Hepatocyte (in vitro differentiated cells): Measurements from ENCODE around the gene RPS26. TPM values are rescaled to one million over a fixed set of nuclear protein-coding genes. Genes with fewer than 3 reads are reported as not detected.

Experiments used
- DNase-seq: peaks from one replicate; pipeline ENCODE4 v3.0.0-alpha.2; 2016; ENCODE audit warnings: low spot score
- H2AFZ ChIP-seq: fragments of 200-600 bp; sonication (generic); 2 replicates; pipeline ENCODE4 v1.6.0; 2016; ENCODE audit warnings: antibody characterized with exemption, mild to moderate bottlenecking
- H3K27ac ChIP-seq: fragments of 200-600 bp; sonication (generic); 2 replicates; pipeline ENCODE4 v1.5.1; 2016; ENCODE audit warnings: mild to moderate bottlenecking
- H3K27me3 ChIP-seq: fragments of 200-600 bp; sonication (generic); 2 replicates; pipeline ENCODE4 v1.6.1; 2016
- H3K36me3 ChIP-seq: fragments of 200-600 bp; sonication (generic); replicated peaks from 2 replicates; pipeline ENCODE4 v1.5.1; 2016; ENCODE audit warnings: low read depth; ENCODE audit not compliant: insufficient read depth
- H3K4me1 ChIP-seq: fragments of 200-600 bp; sonication (generic); 2 replicates; pipeline ENCODE4 v1.5.1; 2016; ENCODE audit warnings: mild to moderate bottlenecking, moderate library complexity; ENCODE audit not compliant: insufficient read depth
- H3K4me2 ChIP-seq: fragments of 200-600 bp; sonication (generic); 2 replicates; pipeline ENCODE4 v1.6.0; 2016
- H3K4me3 ChIP-seq: fragments of 200-600 bp; sonication (generic); 2 replicates; pipeline ENCODE4 v1.5.1; 2016; ENCODE audit warnings: mild to moderate bottlenecking
- H3K79me2 ChIP-seq: fragments of 200-600 bp; sonication (generic); 2 replicates; pipeline ENCODE4 v1.6.0; 2017; ENCODE audit warnings: mild to moderate bottlenecking
- H3K9me2 ChIP-seq: fragments of 200-600 bp; sonication (generic); replicated peaks from 2 replicates; pipeline ENCODE4 v1.6.0; 2017; ENCODE audit warnings: mild to moderate bottlenecking; ENCODE audit not compliant: insufficient read depth
- H3K9me3 ChIP-seq: fragments of 200-600 bp; sonication (generic); 2 replicates; pipeline ENCODE4 v1.5.1; 2016; ENCODE audit warnings: low read depth, mild to moderate bottlenecking
- H4K20me1 ChIP-seq: fragments of 200-600 bp; sonication (generic); 2 replicates; pipeline ENCODE4 v1.6.0; 2016; ENCODE audit warnings: mild to moderate bottlenecking; ENCODE audit not compliant: insufficient read depth, poor library complexity, severe bottlenecking
- CTCF ChIP-seq: fragments of 200-600 bp; sonication (generic); IDR thresholded peaks from 2 replicates; pipeline ENCODE4 v1.5.1; 2016; ENCODE audit warnings: antibody characterized with exemption, mild to moderate bottlenecking; ENCODE audit not compliant: poor library complexity
- EZH2 ChIP-seq: fragments of 200-600 bp; sonication (generic); IDR thresholded peaks from 2 replicates; pipeline ENCODE4 v1.6.1; 2016; ENCODE audit warnings: antibody characterized with exemption, mild to moderate bottlenecking, borderline replicate concordance
- EZH2phosphoT487 ChIP-seq: fragments of 200-600 bp; sonication (generic); IDR thresholded peaks from one replicate; pipeline ENCODE4 v1.6.1; 2018; ENCODE audit warnings: antibody characterized with exemption, mild to moderate bottlenecking, low read depth, moderate library complexity; ENCODE audit not compliant: unreplicated experiment, severe bottlenecking
- WGBS: methylation state at CpG from one replicate; pipeline ENCODE4 v1.1.6; 2016; ENCODE audit warnings: low lambda C conversion rate; ENCODE audit errors: missing lambda C conversion rate; 5-methylcytosine and 5-hydroxymethylcytosine counted together
- polyA plus RNA-seq: library from polyadenylated mRNA; unstranded; fragments of >200 nt; fragmentation: Nextera tagmentation; extraction: Ambion mirVana; gene quantifications from 2 replicates; pipeline ENCODE4 v1.2.1, GENCODE V29; 2016
- total RNA-seq: library from RNA; depleted of rRNA; stranded (reverse); fragments of >200 nt; gene quantifications from 2 replicates; pipeline ENCODE4 v1.2.3, GENCODE V29; 2014

Gene RPS26
- total and polyA plus RNA-seq, 2 experiments from 2014 or later = 252 to 673 TPM

- 86% methylated on average over 6 of the region's 6 CpGs for WGBS
- DNase-seq = no peak
- H3K27me3 ChIP-seq = no peaks in the 10 kb centered on the region
- H2AFZ ChIP-seq = no peak overlapping the region
- H4K20me1 ChIP-seq = no peaks in the 10 kb centered on the region
- peaks cover 7% of the 10 kb centered on the region for H3K4me1 ChIP-seq
- peaks cover 33% of the 10 kb centered on the region for H3K79me2 ChIP-seq
- H3K36me3 ChIP-seq = no peaks in the 10 kb centered on the region
- no peak overlapping the region for H3K27ac ChIP-seq
- H3K4me2 ChIP-seq = no peak overlapping the region
- TF ChIP-seq EZH2 (no peak), EZH2phosphoT487 (no peak), CTCF (no peak)
- no peaks in the 10 kb centered on the region for H3K9me3 ChIP-seq
- no peaks in the 10 kb centered on the region for H3K9me2 ChIP-seq
- H3K4me3 ChIP-seq = no peak overlapping the region
These were observed 44.9 kb downstream of the RPS26 start for GRCh38 chr12:56086608-56087007.

GRCh38 chr12:56087220-56087619 is 45.5 kb downstream of the RPS26 start:
- WGBS = 84% methylated on average over 6 of the region's 6 CpGs
- Histone ChIP-seq H3K4me1 (peaks cover 7% of the 10 kb centered on the region), H3K27ac (no peak overlapping the region), H3K27me3 (no peaks in the 10 kb centered on the region), H3K79me2 (peaks cover 33% of the 10 kb centered on the region), H4K20me1 (no peaks in the 10 kb centered on the region), H3K4me2 (no peak overlapping the region), H3K9me3 (no peaks in the 10 kb centered on the region), H3K9me2 (no peaks in the 10 kb centered on the region), H2AFZ (no peak overlapping the region), H3K36me3 (no peaks in the 10 kb centered on the region), H3K4me3 (no peak overlapping the region)
- TF ChIP-seq EZH2 (no peak), CTCF (no peak)
- no peak for DNase-seq

Other genes with a start within 250 kb of the RPS26 start
- 84.2 and 118 TPM in 2 replicates for gene SARNP, start 224.2 kb upstream of the RPS26 start, total RNA-seq
- gene SARNP, start 224.2 kb upstream of the RPS26 start, polyA plus RNA-seq = 103 and 117 TPM in 2 replicates
- gene ORMDL2, start 223.9 kb upstream of the RPS26 start, total RNA-seq = 28.6 and 34.2 TPM in 2 replicates
- gene ORMDL2, start 223.9 kb upstream of the RPS26 start, polyA plus RNA-seq = 93.0 and 106 TPM in 2 replicates
- gene DNAJC14, start 212.3 kb upstream of the RPS26 start, total RNA-seq = 29.4 and 43.4 TPM in 2 replicates
- gene DNAJC14, start 212.3 kb upstream of the RPS26 start, polyA plus RNA-seq = 24.5 and 26.5 TPM in 2 replicates
- 6.1 and 6.4 TPM in 2 replicates for gene MMP19, start 199.0 kb upstream of the RPS26 start, total RNA-seq
- 10.8 and 16.4 TPM in 2 replicates for gene MMP19, start 199.0 kb upstream of the RPS26 start, polyA plus RNA-seq
- gene PYM1, start 114.0 kb upstream of the RPS26 start, total RNA-seq = 33.7 and 44.5 TPM in 2 replicates
- 39.9 and 51.1 TPM in 2 replicates for gene PYM1, start 114.0 kb upstream of the RPS26 start, polyA plus RNA-seq
- gene DGKA, start 110.8 kb upstream of the RPS26 start, total RNA-seq = 25.3 and 27.0 TPM in 2 replicates
- 25.4 and 25.9 TPM in 2 replicates for gene DGKA, start 110.8 kb upstream of the RPS26 start, polyA plus RNA-seq
- gene PMEL, start 75.9 kb upstream of the RPS26 start, total RNA-seq = 8.6 and 15.3 TPM in 2 replicates
- gene PMEL, start 75.9 kb upstream of the RPS26 start, polyA plus RNA-seq = 27.9 and 34.2 TPM in 2 replicates
- 26.6 and 31.1 TPM in 2 replicates for gene CDK2, start 75.1 kb upstream of the RPS26 start, total RNA-seq
- gene CDK2, start 75.1 kb upstream of the RPS26 start, polyA plus RNA-seq = 23.9 and 25.8 TPM in 2 replicates
- gene RAB5B, start 67.8 kb upstream of the RPS26 start, total RNA-seq = 79.1 and 93.4 TPM in 2 replicates
- 101 and 103 TPM in 2 replicates for gene RAB5B, start 67.8 kb upstream of the RPS26 start, polyA plus RNA-seq
- gene SUOX, start 44.6 kb upstream of the RPS26 start, total RNA-seq = 26.9 and 30.2 TPM in 2 replicates
- 19.7 and 25.6 TPM in 2 replicates for gene SUOX, start 44.6 kb upstream of the RPS26 start, polyA plus RNA-seq
- gene IKZF4, start 20.9 kb upstream of the RPS26 start, total RNA-seq = 1.6 and 6.7 TPM in 2 replicates
- gene IKZF4, start 20.9 kb upstream of the RPS26 start, polyA plus RNA-seq = 3.5 and 5.3 TPM in 2 replicates
- gene ERBB3, start 38.2 kb downstream of the RPS26 start, total RNA-seq = 104 and 128 TPM in 2 replicates
- 56.1 and 69.0 TPM in 2 replicates for gene ERBB3, start 38.2 kb downstream of the RPS26 start, polyA plus RNA-seq
- 87.9 and 90.7 TPM in 2 replicates for gene PA2G4, start 62.6 kb downstream of the RPS26 start, total RNA-seq
- 102 and 109 TPM in 2 replicates for gene PA2G4, start 62.6 kb downstream of the RPS26 start, polyA plus RNA-seq
- gene RPL41, start 74.7 kb downstream of the RPS26 start, total RNA-seq = 2,379 and 2,801 TPM in 2 replicates
- 2,115 and 2,240 TPM in 2 replicates for gene RPL41, start 74.7 kb downstream of the RPS26 start, polyA plus RNA-seq
- gene ZC3H10, start 76.3 kb downstream of the RPS26 start, total RNA-seq = 3.7 and 9.0 TPM in 2 replicates
- 2.2 and 5.7 TPM in 2 replicates for gene ZC3H10, start 76.3 kb downstream of the RPS26 start, polyA plus RNA-seq
- 44.9 and 52.3 TPM in 2 replicates for gene ESYT1, start 86.3 kb downstream of the RPS26 start, total RNA-seq
- gene ESYT1, start 86.3 kb downstream of the RPS26 start, polyA plus RNA-seq = 40.0 and 43.8 TPM in 2 replicates
- 80.6 and 98.1 TPM in 2 replicates for gene MYL6B, start 110.7 kb downstream of the RPS26 start, total RNA-seq
- 82.2 and 83.9 TPM in 2 replicates for gene MYL6B, start 110.7 kb downstream of the RPS26 start, polyA plus RNA-seq
- 1,441 and 1,490 TPM in 2 replicates for gene MYL6, start 116.4 kb downstream of the RPS26 start, total RNA-seq
- gene MYL6, start 116.4 kb downstream of the RPS26 start, polyA plus RNA-seq = 2,273 and 2,387 TPM in 2 replicates
- gene SMARCC2, start 147.6 kb downstream of the RPS26 start, total RNA-seq = 34.8 and 37.4 TPM in 2 replicates
- 68.6 and 72.4 TPM in 2 replicates for gene SMARCC2, start 147.6 kb downstream of the RPS26 start, polyA plus RNA-seq
- 47.6 and 66.4 TPM in 2 replicates for gene RNF41, start 180.0 kb downstream of the RPS26 start, total RNA-seq
- gene RNF41, start 180.0 kb downstream of the RPS26 start, polyA plus RNA-seq = 12.2 and 22.5 TPM in 2 replicates
- gene NABP2, start 182.4 kb downstream of the RPS26 start, total RNA-seq = 21.9 and 35.4 TPM in 2 replicates
- 12.4 and 12.5 TPM in 2 replicates for gene NABP2, start 182.4 kb downstream of the RPS26 start, polyA plus RNA-seq
- gene SLC39A5, start 188.1 kb downstream of the RPS26 start, total RNA-seq = 179 and 187 TPM in 2 replicates
- gene SLC39A5, start 188.1 kb downstream of the RPS26 start, polyA plus RNA-seq = 155 and 167 TPM in 2 replicates
- gene ANKRD52, start 216.5 kb downstream of the RPS26 start, total RNA-seq = 21.9 and 23.3 TPM in 2 replicates
- gene ANKRD52, start 216.5 kb downstream of the RPS26 start, polyA plus RNA-seq = 37.2 and 46.8 TPM in 2 replicates
- gene COQ10A, start 225.0 kb downstream of the RPS26 start, total RNA-seq = 7.8 and 8.2 TPM in 2 replicates
- 9.6 and 10.7 TPM in 2 replicates for gene COQ10A, start 225.0 kb downstream of the RPS26 start, polyA plus RNA-seq